Stimulated activated CD8-positive, alpha-beta memory T cell treated with anti-CD3 and anti-CD28 coated beads, Interleukin-15, amount 100 ng/mL, for 4 hours (primary cell): Measurements from ENCODE around the gene USP35.

Source experiments
- DNase-seq, 2 donors: peaks; one replicate each; pipeline ENCODE4 v3.0.0-alpha.2; 2020; ENCODE audit warnings: low read depth in 2 of 2

Gene USP35

DNA sequence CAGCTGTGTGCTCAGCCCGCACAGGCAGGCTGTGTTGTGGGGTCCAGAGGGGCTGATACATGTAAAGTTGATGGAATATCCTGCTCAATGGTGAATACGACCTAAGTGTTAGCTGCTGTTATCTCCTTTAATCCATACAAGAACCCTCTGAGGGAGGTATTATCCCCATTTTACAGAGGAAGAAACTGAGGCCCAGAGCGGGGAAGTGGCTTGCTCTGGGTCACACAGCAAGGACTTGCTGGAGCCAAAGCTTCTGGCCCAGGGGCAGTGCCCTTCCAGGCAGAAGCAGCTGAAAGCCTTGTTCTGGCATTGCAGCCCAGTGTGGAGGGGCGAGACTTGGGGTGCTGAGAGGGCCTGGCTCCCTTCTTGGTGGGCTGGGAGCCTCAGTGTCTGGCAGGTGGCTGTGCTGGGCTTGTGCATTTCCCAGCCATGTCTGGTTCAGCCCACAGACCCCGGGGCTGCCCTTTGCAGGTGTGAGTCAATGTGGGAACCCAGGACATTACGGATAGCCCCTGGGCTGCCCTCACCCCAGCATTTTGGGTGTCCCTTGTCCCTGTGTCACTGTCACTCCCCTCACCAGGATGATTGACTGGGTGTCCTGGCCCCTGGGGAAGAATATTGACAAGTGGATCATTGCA lies 10.4 kb downstream of the USP35 start:
- DNase-seq: no peak

DNA sequence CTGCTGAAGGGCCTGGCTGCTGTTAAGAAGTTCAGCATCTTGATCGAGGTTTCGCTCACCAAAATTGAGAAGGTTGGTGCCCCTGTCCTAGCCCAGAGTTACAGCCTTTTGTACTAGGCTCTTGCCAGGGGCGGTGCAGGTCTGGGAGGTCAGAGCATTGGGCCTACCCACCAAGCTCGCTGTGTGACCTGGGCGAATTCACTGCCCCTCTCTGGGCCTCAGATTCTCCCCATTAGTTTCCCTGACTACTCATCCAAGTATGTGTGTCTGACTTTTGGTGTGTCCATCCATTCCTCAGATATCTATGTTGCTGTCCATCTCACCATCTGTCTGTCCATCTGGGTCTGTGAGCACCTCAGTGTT lies 10.9 kb downstream of the USP35 start:
- no peak for DNase-seq

DNA sequence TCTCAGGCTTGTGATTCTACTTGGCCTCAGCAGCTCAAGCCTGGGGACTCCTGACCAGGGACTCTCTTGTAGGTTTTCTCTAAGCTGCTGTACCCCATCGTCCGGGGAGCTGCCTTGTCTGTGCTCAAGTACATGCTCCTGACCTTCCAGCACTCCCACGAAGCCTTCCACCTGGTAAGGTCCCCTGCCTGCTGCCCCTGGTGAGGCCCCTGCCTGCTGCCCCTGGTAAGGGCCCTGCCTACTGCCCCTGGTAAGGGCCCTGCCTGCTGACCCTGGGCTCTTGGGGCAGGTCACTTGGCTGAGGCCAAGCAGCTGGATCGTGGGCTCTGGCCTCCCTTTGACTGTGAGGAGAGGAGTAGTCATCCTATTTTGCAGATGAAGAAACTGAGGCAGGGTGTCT lies 11.3 kb downstream of the USP35 start:
- no peak for DNase-seq

- DNase-seq: no peak
Measured at GRCh38 chr11:78200553-78200952, 11.8 kb downstream of the USP35 start.

DNA sequence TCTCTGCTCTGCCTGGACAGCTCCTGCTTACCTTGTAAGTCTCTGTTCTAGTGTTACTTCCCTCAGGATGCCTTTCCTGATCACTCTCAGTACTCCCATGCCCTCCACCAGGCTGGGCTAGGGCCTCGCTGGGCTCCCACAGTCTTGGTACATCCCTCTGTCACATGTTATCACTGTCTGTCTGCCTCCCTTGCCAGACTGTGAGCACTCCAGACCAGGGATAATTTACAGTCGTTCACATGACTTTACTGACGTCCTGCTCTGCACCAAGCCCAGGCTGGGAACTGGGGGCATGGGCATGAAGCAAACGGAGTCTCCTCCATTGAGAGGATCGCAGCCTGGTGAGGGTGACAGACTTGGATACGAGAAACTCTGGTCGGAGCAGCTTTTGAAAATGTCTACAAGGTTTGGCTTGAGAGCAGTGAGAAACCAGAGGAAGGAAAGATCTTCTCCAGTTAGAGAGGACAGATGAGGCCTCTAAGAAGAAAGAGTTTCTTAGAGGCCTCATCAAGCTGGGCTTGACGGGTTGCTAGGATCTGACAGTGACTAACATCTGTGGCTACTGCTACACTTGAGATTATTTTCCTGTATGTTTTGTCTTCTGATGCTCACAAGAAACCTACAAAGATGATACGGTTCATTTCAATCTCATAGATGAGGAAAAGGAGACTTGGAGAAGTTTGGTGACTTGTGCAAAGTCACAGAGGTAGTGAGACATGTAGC lies 12.5 kb downstream of the USP35 start:
- DNase-seq: no peak

DNA sequence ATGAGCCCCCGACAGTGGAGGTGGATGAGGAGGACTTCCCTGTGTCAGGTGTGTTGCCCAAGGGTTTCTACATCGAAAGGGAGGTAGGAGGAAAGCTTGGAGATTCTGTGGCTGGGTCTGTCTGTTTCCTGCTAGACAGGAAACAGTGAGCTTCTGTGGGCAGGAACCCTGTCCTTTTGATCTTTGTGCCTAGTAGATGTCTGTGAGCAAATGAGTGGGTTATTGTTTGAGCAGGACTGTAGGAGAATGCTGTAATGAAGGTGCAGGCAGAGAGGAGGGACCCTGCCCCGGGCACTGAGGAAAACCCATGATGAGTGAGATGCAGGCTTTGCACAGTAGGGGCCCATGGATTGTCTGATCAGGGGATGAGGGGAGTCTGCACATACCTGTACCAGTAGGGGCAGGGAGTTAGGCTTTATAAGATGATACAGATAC lies 14.0 kb downstream of the USP35 start:
- peak in 1 of 2 donors; percentile 16 for DNase-seq

GRCh38 chr11:78203184-78203583 lies 14.5 kb downstream of the USP35 start:
- DNase-seq: peak in 1 of 2 donors; percentile 10

GRCh38 chr11:78205256-78205655 lies 16.5 kb downstream of the USP35 start:
- DNase-seq: no peak

DNA sequence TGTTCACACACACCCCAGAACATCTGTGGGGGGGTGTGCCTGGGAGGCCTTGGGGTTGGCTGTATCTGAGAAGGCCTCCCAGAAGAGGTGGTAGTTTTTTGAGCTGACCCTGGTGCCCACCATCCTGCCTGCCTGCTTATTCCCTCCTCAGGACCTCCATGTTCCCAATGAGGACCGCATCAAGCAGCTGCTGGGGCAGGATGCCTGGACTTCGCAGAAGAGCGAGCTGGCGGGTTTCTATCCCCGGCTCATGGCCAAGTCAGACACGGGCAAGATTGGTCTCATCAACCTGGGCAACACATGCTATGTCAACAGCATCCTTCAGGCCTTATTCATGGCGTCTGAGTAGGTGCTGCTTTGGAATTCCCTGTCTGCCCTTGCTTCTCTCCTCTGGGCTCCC lies 17.0 kb downstream of the USP35 start:
- DNase-seq: no peak

- DNase-seq: no peak
Measured at GRCh38 chr11:78207532-78208256, 19.0 kb downstream of the USP35 start.

DNA sequence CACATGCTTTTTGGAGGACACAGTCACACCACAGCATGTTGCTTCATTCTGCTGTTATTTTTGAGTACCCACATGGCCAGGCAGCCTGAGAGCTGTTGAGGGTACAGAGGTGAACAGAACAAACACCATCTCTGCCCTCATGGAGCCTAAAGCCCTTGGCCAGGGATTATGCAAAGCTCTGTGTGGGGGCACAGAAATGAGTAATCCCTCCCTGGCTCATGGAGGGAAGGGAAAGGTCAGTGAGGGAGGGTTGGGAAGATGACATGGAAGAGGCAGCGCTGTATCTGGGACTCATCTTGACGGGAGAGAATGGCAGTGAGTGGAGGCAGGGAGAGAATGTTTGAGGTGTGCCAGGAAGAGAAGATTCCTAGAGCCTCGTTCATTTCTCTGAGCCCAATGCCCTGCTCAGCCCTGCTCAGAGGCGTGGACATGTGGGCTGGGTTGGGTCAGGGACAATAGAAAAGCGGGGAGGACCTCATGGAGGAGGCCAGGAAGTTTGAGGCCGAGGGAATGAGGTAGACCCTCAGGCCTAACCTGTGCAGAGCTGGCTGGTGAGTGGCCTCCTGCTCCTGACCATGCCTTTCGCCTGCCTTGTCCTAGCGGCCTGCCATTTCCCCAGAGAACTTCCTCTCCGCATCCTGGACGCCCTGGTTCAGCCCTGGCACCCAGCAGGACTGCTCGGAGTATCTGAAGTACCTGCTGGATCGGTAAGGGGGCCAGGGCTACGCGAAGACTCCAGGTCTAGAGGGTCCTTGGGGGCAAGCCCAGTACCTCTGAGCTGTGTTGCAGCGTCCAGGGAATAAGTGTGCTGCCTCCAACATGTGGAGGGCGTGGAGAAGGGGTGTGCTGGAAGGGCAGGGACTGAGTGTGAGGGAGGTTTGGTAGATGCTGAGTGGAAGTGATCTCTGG lies 19.8 kb downstream of the USP35 start:
- no peak for DNase-seq

GRCh38 chr11:78209478-78209877 lies 20.8 kb downstream of the USP35 start:
- DNase-seq: no peak

- DNase-seq: no peak
Measured at GRCh38 chr11:78210000-78210608, 21.4 kb downstream of the USP35 start.

GRCh38 chr11:78211565-78211964 lies 22.8 kb downstream of the USP35 start:
- DNase-seq: no peak

- no peak for DNase-seq
Measured at GRCh38 chr11:78212586-78213371, 24.1 kb downstream of the USP35 start.

DNA sequence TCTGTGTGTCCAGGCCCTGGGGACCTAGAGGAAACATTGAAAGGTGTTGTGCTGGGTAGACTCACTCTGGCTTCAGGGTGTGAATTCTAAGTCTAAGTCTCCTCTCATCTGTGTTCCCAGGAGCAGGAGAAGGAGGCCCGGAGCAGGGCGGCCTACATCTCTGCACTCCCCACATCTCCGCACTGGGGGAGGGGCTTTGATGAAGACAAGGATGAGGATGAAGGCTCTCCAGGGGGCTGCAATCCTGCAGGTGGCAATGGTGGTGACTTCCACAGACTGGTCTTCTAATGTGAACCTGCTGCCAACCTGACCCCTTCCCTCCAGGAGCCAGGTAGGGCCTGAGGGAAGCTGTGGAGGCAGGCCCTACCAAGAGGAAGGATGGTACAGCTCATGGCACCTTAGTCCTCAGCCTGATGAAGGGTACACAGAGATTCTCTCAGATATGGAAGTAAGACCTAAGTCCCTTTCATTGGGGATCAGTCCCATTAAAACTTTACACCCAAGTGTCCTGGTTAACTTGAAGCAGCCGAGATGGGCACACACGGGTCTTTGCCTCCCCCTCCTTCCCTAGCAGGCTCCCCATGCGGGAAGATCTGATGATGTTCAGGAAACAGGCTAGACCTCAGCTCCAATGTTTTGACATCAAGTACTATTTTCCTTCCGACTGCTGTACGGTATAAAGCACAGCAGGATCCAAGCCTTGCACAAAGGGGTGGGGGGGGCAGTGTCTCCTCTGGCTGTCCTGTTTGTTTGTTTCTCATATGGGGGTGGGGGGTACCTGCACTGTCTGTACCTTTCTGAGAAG lies 25.0 kb downstream of the USP35 start:
- DNase-seq: no peak

DNA sequence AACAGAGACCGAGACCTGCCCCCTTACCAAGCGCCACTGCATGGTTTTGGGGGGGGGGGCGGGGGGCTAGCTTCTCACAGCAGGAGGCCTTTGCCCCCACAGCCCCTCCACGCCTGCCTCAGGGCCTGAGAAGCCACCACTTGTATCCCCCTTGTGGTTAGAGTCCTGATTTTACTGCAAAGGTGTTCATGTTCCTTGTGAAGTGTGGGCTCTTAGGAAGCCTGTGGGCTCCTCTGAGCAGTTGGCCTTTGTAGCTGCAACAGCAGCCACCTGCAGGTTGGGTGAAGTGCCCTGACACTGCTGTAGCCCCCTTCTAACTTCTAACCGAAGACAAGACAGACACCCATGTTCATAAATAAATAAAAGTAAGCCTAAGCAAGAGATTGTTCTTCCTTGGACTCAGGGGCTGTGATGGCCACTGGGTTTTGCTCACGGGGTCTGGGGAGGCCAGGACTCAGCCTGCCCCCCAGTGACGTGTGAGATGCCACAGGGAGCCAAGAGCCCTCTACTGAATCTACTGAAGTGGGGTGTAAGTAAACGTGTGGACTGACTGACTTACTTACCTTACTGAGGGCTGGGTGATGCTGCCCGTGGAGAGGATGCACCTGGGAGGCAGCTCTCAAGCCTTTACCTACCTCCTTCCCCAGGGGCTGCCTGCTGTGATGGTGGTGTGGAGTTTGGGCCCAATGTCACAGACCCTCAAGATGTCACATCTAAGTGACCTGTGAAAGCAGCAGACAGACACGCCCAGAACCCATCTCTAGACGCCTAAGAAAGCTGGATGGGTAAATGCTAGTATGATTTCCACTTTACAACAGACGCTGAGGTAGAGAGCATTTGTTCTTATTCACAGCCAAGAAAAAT lies 25.8 kb downstream of the USP35 start:
- no peak for DNase-seq

DNA sequence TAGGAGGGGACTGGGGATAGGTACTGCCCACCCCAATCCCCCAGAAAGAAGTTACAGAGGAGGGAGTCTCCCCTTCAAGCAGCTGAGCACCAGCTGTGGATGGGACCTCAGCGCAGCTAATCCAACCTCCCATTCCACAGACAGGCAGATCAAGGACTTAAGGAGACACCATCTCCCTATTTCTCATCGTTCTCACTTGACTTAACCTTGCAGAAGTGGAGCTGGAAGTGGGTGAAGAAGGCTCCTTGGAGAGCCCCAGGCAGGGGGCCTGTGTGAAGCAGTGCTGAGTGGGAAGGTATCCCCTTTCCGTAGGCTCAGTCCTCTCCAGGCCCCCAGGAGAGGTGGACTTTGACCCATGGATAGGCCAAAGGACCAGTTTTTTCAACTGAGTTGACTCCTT lies 27.3 kb downstream of the USP35 start:
- no peak for DNase-seq
